ENCODE data around the gene PFDN4. TPM values are rescaled to one million over a fixed set of nuclear protein-coding genes. Genes with fewer than 3 reads are reported as not detected.

The PFDN4 gene
- total RNA-seq, 4 donors from 2014 or later: 11.0 to 33.0 (median 28.0) TPM

DNA sequence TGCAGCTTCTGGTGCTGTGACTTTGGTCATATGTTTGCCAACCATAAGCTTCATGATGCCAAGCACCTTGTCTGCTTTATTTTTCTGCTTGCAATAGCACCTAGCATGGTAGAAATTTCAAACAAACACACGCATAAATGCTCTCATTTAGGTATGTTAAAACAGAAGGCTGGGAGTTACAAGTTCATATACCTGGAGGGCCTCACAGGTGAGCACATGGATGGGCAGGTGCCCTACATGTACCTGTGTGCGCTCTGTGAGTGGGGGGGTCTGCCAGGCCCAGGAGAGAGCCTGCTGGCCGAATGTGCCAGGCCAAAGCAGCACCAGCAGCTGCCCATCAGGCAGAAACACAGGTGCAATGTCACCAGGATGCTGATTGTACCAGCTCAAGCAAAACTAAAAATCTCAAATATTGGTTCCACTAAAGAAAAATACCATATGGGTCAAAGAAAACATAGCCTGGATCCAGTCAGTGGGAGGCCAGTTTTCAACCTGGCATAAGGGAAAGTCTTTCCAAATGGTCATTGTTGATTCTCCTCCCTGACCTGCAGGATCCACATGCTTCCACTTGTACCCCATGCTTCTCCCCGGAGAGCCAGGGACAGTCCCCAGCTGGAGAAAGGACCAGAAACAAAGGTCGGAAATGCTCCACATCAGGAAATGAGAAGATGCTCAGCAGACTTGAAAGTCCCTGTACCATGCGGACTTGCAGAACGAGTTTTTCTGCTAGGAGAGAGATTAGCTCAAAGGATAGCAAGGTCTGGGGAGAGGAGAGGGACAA lies 7.2 kb upstream of the PFDN4 start:
- H3K9me3 ChIP-seq: no peaks in the 10 kb centered on the region
- H3K4me1 ChIP-seq: no peaks in the 10 kb centered on the region
- H3K4me3 ChIP-seq: no peak overlapping the region
- TF ChIP-seq, protein P1, sequence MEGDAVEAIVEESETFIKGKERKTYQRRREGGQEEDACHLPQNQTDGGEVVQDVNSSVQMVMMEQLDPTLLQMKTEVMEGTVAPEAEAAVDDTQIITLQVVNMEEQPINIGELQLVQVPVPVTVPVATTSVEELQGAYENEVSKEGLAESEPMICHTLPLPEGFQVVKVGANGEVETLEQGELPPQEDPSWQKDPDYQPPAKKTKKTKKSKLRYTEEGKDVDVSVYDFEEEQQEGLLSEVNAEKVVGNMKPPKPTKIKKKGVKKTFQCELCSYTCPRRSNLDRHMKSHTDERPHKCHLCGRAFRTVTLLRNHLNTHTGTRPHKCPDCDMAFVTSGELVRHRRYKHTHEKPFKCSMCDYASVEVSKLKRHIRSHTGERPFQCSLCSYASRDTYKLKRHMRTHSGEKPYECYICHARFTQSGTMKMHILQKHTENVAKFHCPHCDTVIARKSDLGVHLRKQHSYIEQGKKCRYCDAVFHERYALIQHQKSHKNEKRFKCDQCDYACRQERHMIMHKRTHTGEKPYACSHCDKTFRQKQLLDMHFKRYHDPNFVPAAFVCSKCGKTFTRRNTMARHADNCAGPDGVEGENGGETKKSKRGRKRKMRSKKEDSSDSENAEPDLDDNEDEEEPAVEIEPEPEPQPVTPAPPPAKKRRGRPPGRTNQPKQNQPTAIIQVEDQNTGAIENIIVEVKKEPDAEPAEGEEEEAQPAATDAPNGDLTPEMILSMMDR (IDR thresholded peaks at IDR 0.05): no peak
- no peak for TF ChIP-seq POLR2A (IDR thresholded peaks at IDR 0.05)
- H3K27ac ChIP-seq: no peak overlapping the region
- no peak for DNase-seq
- H3K36me3 ChIP-seq: no peaks in the 10 kb centered on the region
- H3K27me3 ChIP-seq: no peaks in the 10 kb centered on the region

DNA sequence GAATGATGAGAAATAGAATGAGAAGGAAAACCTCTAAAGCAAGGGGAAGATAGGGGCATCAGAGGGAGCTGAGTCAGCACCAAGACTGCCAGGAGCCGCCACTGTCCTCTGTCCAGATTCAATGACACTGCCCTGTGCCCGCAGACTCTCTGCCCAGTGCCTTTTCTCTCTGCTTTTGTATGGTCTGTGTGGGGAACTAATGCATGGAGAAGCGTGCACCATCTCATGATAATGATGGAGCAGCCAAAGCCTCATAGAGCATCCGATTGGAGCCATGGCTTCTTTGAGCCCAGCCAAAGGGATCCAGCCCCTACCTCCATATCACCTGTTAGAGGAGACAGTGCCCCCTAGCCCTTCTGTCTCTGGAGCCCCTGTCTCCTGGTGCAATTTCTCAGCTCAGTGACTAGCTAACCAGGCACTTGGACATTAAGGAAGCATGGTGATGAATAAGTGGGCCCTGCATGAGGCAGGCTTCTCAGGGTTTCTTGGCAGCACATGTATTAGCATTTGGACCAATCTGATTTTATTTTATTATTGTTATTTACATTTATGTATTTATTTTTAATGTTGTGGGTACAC lies 6.5 kb upstream of the PFDN4 start:
- H3K27ac ChIP-seq: no peak overlapping the region
- no peaks in the 10 kb centered on the region for H3K9me3 ChIP-seq
- H3K27me3 ChIP-seq: no peaks in the 10 kb centered on the region
- DNase-seq: no peak
- no peaks in the 10 kb centered on the region for H3K4me1 ChIP-seq
- TF ChIP-seq POLR2A (IDR thresholded peaks at IDR 0.05): no peak
- TF ChIP-seq, protein P1 (IDR thresholded peaks at IDR 0.05): no peak
- no peaks in the 10 kb centered on the region for H3K36me3 ChIP-seq
- H3K4me3 ChIP-seq: no peak overlapping the region

GRCh38 chr20:54203281-54203680 lies 4.6 kb upstream of the PFDN4 start:
- no peak for DNase-seq
- no peaks in the 10 kb centered on the region for H3K36me3 ChIP-seq
- no peak overlapping the region for H3K27ac ChIP-seq
- no peak for TF ChIP-seq POLR2A (IDR thresholded peaks at IDR 0.05)
- TF ChIP-seq, protein P1 (IDR thresholded peaks at IDR 0.05): no peak
- H3K4me1 ChIP-seq: peaks cover 0 to 4% (median 0%) of the 10 kb centered on the region in 4 donors
- H3K4me3 ChIP-seq: no peak overlapping the region
- H3K27me3 ChIP-seq: no peaks in the 10 kb centered on the region
- H3K9me3 ChIP-seq: no peaks in the 10 kb centered on the region

DNA sequence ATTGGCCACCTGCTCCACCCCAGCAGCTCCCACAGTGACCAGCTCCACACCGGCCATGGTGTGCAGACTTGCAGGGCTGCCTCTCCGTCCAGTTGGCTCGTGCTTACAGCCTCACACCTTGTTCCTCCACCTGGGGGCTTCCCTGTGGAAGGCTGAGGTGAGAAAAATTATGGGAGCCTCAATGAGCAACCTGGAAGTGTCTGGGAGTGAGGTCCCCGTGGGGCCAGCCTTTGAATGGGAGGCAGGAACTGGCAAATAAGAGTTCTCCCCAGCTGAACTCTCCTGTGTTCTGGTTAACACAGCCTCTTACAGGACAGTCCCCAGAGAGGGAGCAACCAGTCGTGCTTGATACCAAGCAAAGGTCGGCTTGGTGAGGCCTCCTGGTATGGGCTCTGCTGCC lies 3.8 kb upstream of the PFDN4 start:
- no peak for DNase-seq
- no peak overlapping the region for H3K4me3 ChIP-seq
- TF ChIP-seq, protein P1 (IDR thresholded peaks at IDR 0.05): no peak
- TF ChIP-seq POLR2A (IDR thresholded peaks at IDR 0.05): no peak

DNA sequence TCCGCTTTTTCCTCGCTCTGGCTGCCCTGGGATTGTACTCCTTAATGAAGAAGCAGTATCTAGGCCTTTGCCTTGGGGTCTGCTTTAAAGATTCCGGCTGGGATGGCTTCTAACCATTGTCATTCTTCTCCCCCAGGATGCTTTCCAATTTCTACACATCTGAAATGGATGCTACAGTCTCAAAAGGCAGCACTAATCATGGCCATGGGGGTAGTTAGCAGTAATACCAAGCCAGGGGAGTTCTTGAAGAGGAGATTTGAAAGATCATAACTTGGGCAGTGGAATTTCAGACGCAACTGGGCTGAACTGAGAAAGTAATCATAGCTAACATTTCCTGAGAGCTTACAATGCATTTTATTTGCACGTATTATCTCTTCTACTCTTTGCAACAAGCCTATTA lies 3.4 kb upstream of the PFDN4 start:
- H3K9me3 ChIP-seq: no peaks in the 10 kb centered on the region
- no peak for DNase-seq
- H3K27ac ChIP-seq: no peak overlapping the region
- no peak overlapping the region for H3K4me3 ChIP-seq
- TF ChIP-seq, protein P1 (IDR thresholded peaks at IDR 0.05): no peak
- TF ChIP-seq POLR2A (IDR thresholded peaks at IDR 0.05): no peak
- no peaks in the 10 kb centered on the region for H3K27me3 ChIP-seq
- peaks cover 0 to 13% (median 0%) of the 10 kb centered on the region in 4 donors for H3K4me1 ChIP-seq
- no peaks in the 10 kb centered on the region for H3K36me3 ChIP-seq

More for the DNA sequence above, 3.8 kb upstream of the PFDN4 start:
- Histone ChIP-seq H3K4me1 (peaks cover 0 to 9% (median 0%) of the 10 kb centered on the region in 4 donors), H3K9me3 (no peaks in the 10 kb centered on the region), H3K27me3 (no peaks in the 10 kb centered on the region), H3K36me3 (no peaks in the 10 kb centered on the region), H3K27ac (no peak overlapping the region)
